Neuronal stem cell (in vitro differentiated cells): Measurements from ENCODE around the gene RHBDL3.

Experiments used
- DNase-seq: peaks from one replicate; pipeline ENCODE4 v3.0.0-alpha.2; 2013; ENCODE audit warnings: low spot score
- H2AFZ ChIP-seq: one replicate; pipeline ENCODE4 v1.6.1; 2013; ENCODE audit warnings: mild to moderate bottlenecking, low read length, inconsistent platforms
- H2AK5ac ChIP-seq: 2 replicates; pipeline ENCODE4 v1.6.1; 2013; ENCODE audit warnings: low read depth, mild to moderate bottlenecking, inconsistent platforms, low read length, moderate library complexity, mixed read lengths
- H2BK120ac ChIP-seq: 2 replicates; pipeline ENCODE4 v1.6.1; 2013; ENCODE audit warnings: low read depth, mild to moderate bottlenecking, inconsistent platforms, low read length, moderate library complexity, mixed read lengths
- H2BK12ac ChIP-seq: one replicate; pipeline ENCODE4 v1.6.1; 2013; ENCODE audit warnings: low read length, inconsistent platforms
- H2BK15ac ChIP-seq: 2 replicates; pipeline ENCODE4 v1.6.1; 2013; ENCODE audit warnings: mild to moderate bottlenecking, low read length, inconsistent platforms, mixed read lengths
- H2BK5ac ChIP-seq: one replicate; pipeline ENCODE4 v1.6.1; 2013; ENCODE audit warnings: inconsistent platforms, mild to moderate bottlenecking, low read length, moderate library complexity
- H3K14ac ChIP-seq: one replicate; pipeline ENCODE4 v1.6.1; 2013; ENCODE audit warnings: low read length, inconsistent platforms
- H3K18ac ChIP-seq: 2 replicates; pipeline ENCODE4 v1.6.1; 2013; ENCODE audit warnings: low read length, inconsistent platforms
- H3K23ac ChIP-seq: 2 replicates; pipeline ENCODE4 v1.6.1; 2013; ENCODE audit warnings: low read depth, mild to moderate bottlenecking, mixed read lengths, low read length, inconsistent platforms; ENCODE audit not compliant: poor library complexity
- H3K27ac ChIP-seq: replicated peaks from 3 replicates; pipeline ENCODE4 v1.5.1; 2013; ENCODE audit warnings: low read length, inconsistent platforms
- H3K27me3 ChIP-seq, 3 experiments: 2 replicates each; pipeline ENCODE4 v1.6.1; 2013; ENCODE audit warnings: low read length in 3 of 3, mild to moderate bottlenecking in 2 of 3, inconsistent platforms in 1 of 3, low read depth in 1 of 3, mixed read lengths in 1 of 3, moderate library complexity in 1 of 3; ENCODE audit not compliant: control insufficient read depth in 3 of 3, insufficient read depth in 3 of 3
- H3K36me3 ChIP-seq, 2 donors: replicated peaks in 1 of 2; 2 replicates each; pipeline ENCODE4 v1.6.1; 2013; ENCODE audit warnings: low read length in 2 of 2; ENCODE audit not compliant: control insufficient read depth in 2 of 2, insufficient read depth in 2 of 2
- H3K4ac ChIP-seq: 2 replicates; pipeline ENCODE4 v1.6.1; 2013; ENCODE audit warnings: inconsistent platforms, mild to moderate bottlenecking, low read length, moderate library complexity
- H3K4me1 ChIP-seq, 2 donors: 1 replicate in 1 of 2; 2 replicates in 1 of 2; pipeline ENCODE4 v1.6.1; 2013; ENCODE audit warnings: low read length in 2 of 2, low read depth in 1 of 2; ENCODE audit not compliant: control insufficient read depth in 2 of 2, insufficient read depth in 1 of 2
- H3K4me2 ChIP-seq: one replicate; pipeline ENCODE4 v1.6.1; 2013; ENCODE audit warnings: mild to moderate bottlenecking, low read length, inconsistent platforms; ENCODE audit not compliant: insufficient read depth, poor library complexity, severe bottlenecking
- H3K4me3 ChIP-seq, 2 donors: 2 replicates each; pipeline ENCODE4 v1.5.1; 2013; ENCODE audit warnings: low read length in 2 of 2, mild to moderate bottlenecking in 2 of 2, inconsistent platforms in 1 of 2, moderate library complexity in 1 of 2
- H3K79me1 ChIP-seq: one replicate; pipeline ENCODE4 v1.6.1; 2013; ENCODE audit warnings: low read depth, mild to moderate bottlenecking, inconsistent platforms, low read length, moderate library complexity
- H3K9ac ChIP-seq: one replicate; pipeline ENCODE4 v1.6.1; 2013; ENCODE audit warnings: mild to moderate bottlenecking, low read depth, low read length, inconsistent platforms; ENCODE audit not compliant: poor library complexity
- H3K9me3 ChIP-seq, 2 donors: replicated peaks in 1 of 2; 2 replicates each; pipeline versions ENCODE3 to v1.6.1; 2013; ENCODE audit warnings: low read length in 2 of 2, mild to moderate bottlenecking in 2 of 2, inconsistent platforms in 1 of 2, low read depth in 1 of 2, mixed read lengths in 1 of 2, moderate library complexity in 1 of 2; ENCODE audit not compliant: control insufficient read depth in 2 of 2, insufficient read depth in 1 of 2
- H4K8ac ChIP-seq: one replicate; pipeline ENCODE4 v1.6.1; 2013; ENCODE audit warnings: low read depth, mild to moderate bottlenecking, inconsistent platforms, low read length, moderate library complexity
- H4K91ac ChIP-seq: one replicate; pipeline ENCODE4 v1.6.1; 2013; ENCODE audit warnings: low read length, low read depth, mild to moderate bottlenecking, inconsistent platforms; ENCODE audit not compliant: poor library complexity
- WGBS, 2 donors: extraction: QIAGEN DNeasy Blood & Tissue Kit; methylation state at CpG; one replicate each; pipeline ENCODE4 v1.1.7; 2013; ENCODE audit warnings: missing lambda C conversion rate in 2 of 2, mixed read lengths in 1 of 2; ENCODE audit not compliant: insufficient read length in 2 of 2, insufficient replicate concordance in 1 of 2; ENCODE audit errors: extremely low coverage in 2 of 2; 5-methylcytosine and 5-hydroxymethylcytosine counted together

The RHBDL3 gene

GRCh38 chr17:32275060-32276042, 9.7 kb downstream of the RHBDL3 start:
- Histone ChIP-seq H3K9me3 (peaks cover 0 to 2% of the 10 kb centered on the region in 2 donors), H3K27ac (no peak overlapping the region), H3K18ac (peak overlapping the region; percentile 35), H2BK15ac (no peak overlapping the region), H3K36me3 (no peaks in the 10 kb centered on the region), H2BK120ac (no peak overlapping the region), H3K4me2 (no peak overlapping the region), H3K4ac (no peak overlapping the region), H3K79me1 (no peaks in the 10 kb centered on the region), H2BK12ac (no peak overlapping the region), H3K9ac (peak overlapping the region; percentile 50), H3K4me3 (peak overlapping the region in 1 of 2 donors; percentile 46), H4K91ac (no peak overlapping the region), H3K27me3 (peaks cover 0 to 22% (median 13%) of the 10 kb centered on the region in 3 experiments), H4K8ac (no peak overlapping the region), H2AK5ac (peak overlapping the region; percentile 30), H2AFZ (peak overlapping the region; percentile 36), H2BK5ac (no peak overlapping the region), H3K4me1 (peaks cover 14 to 48% of the 10 kb centered on the region in 2 donors), H3K14ac (peak overlapping the region; percentile 28), H3K23ac (no peak overlapping the region)
- WGBS, 2 donors: no CpG with 5 or more reads among the region's 19 CpGs
- no peak for DNase-seq

- no peak for DNase-seq
- no CpG with 5 or more reads among the region's 4 CpGs for WGBS, 2 donors
Observed at GRCh38 chr17:32276171-32276601, 10.6 kb downstream of the RHBDL3 start.

DNA sequence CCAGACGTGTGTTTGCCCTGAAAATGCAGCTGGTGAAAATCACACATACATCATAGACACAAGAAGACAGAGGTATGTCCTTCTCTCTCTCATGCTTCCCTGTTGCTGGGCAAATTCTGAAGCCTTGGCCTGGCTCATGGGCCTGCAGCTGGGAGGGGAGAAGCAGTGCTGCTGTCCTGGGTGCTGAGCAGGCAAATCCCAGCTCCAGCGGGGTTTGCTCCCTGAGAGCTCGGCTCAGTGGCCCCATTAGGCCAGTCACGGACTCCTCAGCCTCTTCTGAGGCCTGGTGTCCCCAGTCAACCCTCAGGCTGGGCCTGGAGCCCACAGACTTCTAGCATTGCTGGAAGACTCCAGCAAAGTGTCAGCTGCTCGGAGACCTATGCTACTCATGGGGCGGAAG, 11.7 kb downstream of the RHBDL3 start:
- Histone ChIP-seq H2BK15ac (no peak overlapping the region), H4K8ac (no peak overlapping the region), H3K9me3 (peaks cover 0 to 2% of the 10 kb centered on the region in 2 donors), H3K23ac (no peak overlapping the region), H3K27ac (no peak overlapping the region), H2BK120ac (no peak overlapping the region), H3K4me2 (no peak overlapping the region), H3K4me1 (peaks cover 27 to 55% of the 10 kb centered on the region in 2 donors), H3K4ac (no peak overlapping the region), H3K18ac (no peak overlapping the region), H4K91ac (no peak overlapping the region), H3K4me3 (no peak overlapping the region), H2AFZ (no peak overlapping the region), H2BK12ac (no peak overlapping the region), H2BK5ac (no peak overlapping the region), H3K14ac (no peak overlapping the region), H3K79me1 (no peaks in the 10 kb centered on the region), H2AK5ac (no peak overlapping the region), H3K27me3 (peaks cover 0 to 25% (median 13%) of the 10 kb centered on the region in 3 experiments), H3K36me3 (no peaks in the 10 kb centered on the region), H3K9ac (no peak overlapping the region)
- DNase-seq: no peak
- no CpG with 5 or more reads among the region's 6 CpGs for WGBS, 2 donors

More at GRCh38 chr17:32276171-32276601, 10.6 kb downstream of the RHBDL3 start:
- Histone ChIP-seq H2AFZ (no peak overlapping the region), H3K4me3 (no peak overlapping the region), H4K8ac (no peak overlapping the region), H3K9me3 (peaks cover 0 to 2% of the 10 kb centered on the region in 2 donors), H3K79me1 (no peaks in the 10 kb centered on the region), H2BK120ac (no peak overlapping the region), H3K4me1 (peaks cover 21 to 56% of the 10 kb centered on the region in 2 donors), H3K4ac (no peak overlapping the region), H3K14ac (no peak overlapping the region), H4K91ac (no peak overlapping the region), H3K4me2 (no peak overlapping the region), H3K23ac (no peak overlapping the region), H2AK5ac (no peak overlapping the region), H3K27ac (no peak overlapping the region), H2BK15ac (no peak overlapping the region), H3K9ac (no peak overlapping the region), H3K36me3 (no peaks in the 10 kb centered on the region), H3K27me3 (peaks cover 0 to 25% (median 13%) of the 10 kb centered on the region in 3 experiments), H3K18ac (no peak overlapping the region), H2BK5ac (no peak overlapping the region), H2BK12ac (no peak overlapping the region)

DNA sequence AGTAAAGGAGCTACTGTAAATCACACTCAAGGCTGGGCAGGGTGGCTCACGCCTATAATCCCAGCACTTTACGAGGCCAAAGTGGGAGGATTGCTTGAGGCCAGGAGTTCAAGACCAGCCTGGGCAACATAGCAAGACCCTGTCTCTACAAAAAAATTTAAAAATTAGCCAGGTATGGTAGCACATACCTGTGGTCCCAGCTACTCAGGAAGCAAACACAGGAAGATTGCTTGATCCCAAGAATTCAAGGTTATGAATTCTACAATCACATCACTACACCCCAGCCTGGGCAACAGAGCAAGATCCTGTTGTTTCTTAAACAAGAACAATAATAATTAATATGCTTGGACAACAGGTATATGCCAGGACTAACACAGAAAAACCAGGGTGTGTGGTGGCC, 13.2 kb downstream of the RHBDL3 start:
- Histone ChIP-seq H2AFZ (no peak overlapping the region), H3K9me3 (peaks cover 0 to 2% of the 10 kb centered on the region in 2 donors), H3K14ac (no peak overlapping the region), H3K4me3 (no peak overlapping the region), H2BK12ac (no peak overlapping the region), H3K23ac (no peak overlapping the region), H3K27ac (no peak overlapping the region), H3K4me2 (no peak overlapping the region), H2BK5ac (no peak overlapping the region), H2BK15ac (no peak overlapping the region), H4K8ac (no peak overlapping the region), H4K91ac (no peak overlapping the region), H3K4me1 (peaks cover 27 to 53% of the 10 kb centered on the region in 2 donors), H2BK120ac (no peak overlapping the region), H3K18ac (no peak overlapping the region), H3K9ac (no peak overlapping the region), H3K27me3 (peaks cover 0 to 25% (median 13%) of the 10 kb centered on the region in 3 experiments), H3K4ac (no peak overlapping the region), H3K79me1 (no peaks in the 10 kb centered on the region), H2AK5ac (no peak overlapping the region), H3K36me3 (no peaks in the 10 kb centered on the region)
- DNase-seq: no peak
- no CpG with 5 or more reads among the region's 2 CpGs for WGBS, 2 donors
